Trophoblast cell (in vitro differentiated cells and primary cell): ENCODE results near the gene GNAS.
"Not testable (repeated sequence)": the region's sequence is repeated elsewhere in the genome, so short reads cannot be mapped to it uniquely, and the experiment has no call there.

Experiments used
- DNase-seq, 2 donors: peaks; one replicate each; pipeline ENCODE4 v3.0.0-alpha.2; 2016
- H2AFZ ChIP-seq: 2 replicates; pipeline ENCODE4 v1.6.1; 2013; ENCODE audit warnings: low read length, moderate library complexity, mild to moderate bottlenecking; ENCODE audit not compliant: insufficient read depth, poor library complexity
- H2AK5ac ChIP-seq: 2 replicates; pipeline ENCODE4 v1.6.1; 2013; ENCODE audit warnings: mild to moderate bottlenecking, low read length
- H2BK120ac ChIP-seq: 2 replicates; pipeline ENCODE4 v1.6.1; 2013; ENCODE audit warnings: low read length, mild to moderate bottlenecking, moderate library complexity; ENCODE audit not compliant: insufficient read depth, poor library complexity
- H2BK12ac ChIP-seq: 2 replicates; pipeline ENCODE4 v1.6.1; 2013; ENCODE audit warnings: mild to moderate bottlenecking, low read length, moderate library complexity
- H2BK5ac ChIP-seq: 2 replicates; pipeline ENCODE4 v1.6.1; 2013; ENCODE audit warnings: low read length, low read depth, moderate library complexity, mild to moderate bottlenecking; ENCODE audit not compliant: poor library complexity
- H3K14ac ChIP-seq: 2 replicates; pipeline ENCODE4 v1.6.1; 2013; ENCODE audit warnings: mild to moderate bottlenecking, low read length
- H3K18ac ChIP-seq: 2 replicates; pipeline ENCODE4 v1.6.1; 2013; ENCODE audit warnings: mild to moderate bottlenecking, low read length
- H3K23ac ChIP-seq: 2 replicates; pipeline ENCODE4 v1.6.1; 2013; ENCODE audit warnings: low read length
- H3K27ac ChIP-seq: 2 replicates; pipeline ENCODE4 v1.5.1; 2013; ENCODE audit warnings: low read depth, mild to moderate bottlenecking, inconsistent platforms, low read length, moderate library complexity
- H3K27me3 ChIP-seq: 2 replicates; pipeline ENCODE4 v1.6.1; 2013; ENCODE audit warnings: inconsistent platforms, mild to moderate bottlenecking, low read length, moderate library complexity; ENCODE audit not compliant: insufficient read depth
- H3K36me3 ChIP-seq, 2 experiments: 1 replicate in 1 of 2; 2 replicates in 1 of 2; pipeline ENCODE4 v1.6.1; 2013; ENCODE audit warnings: low read length in 2 of 2, mild to moderate bottlenecking in 2 of 2, moderate library complexity in 1 of 2; ENCODE audit not compliant: insufficient read depth in 2 of 2, control insufficient read depth in 1 of 2
- H3K4ac ChIP-seq: 2 replicates; pipeline ENCODE4 v1.6.1; 2013; ENCODE audit warnings: low read depth, mild to moderate bottlenecking, low read length, moderate library complexity
- H3K4me1 ChIP-seq, 2 experiments: 1 replicate in 1 of 2; 2 replicates in 1 of 2; pipeline ENCODE4 v1.6.1; 2013; ENCODE audit warnings: low read length in 2 of 2, mild to moderate bottlenecking in 2 of 2, moderate library complexity in 1 of 2; ENCODE audit not compliant: insufficient read depth in 2 of 2, control insufficient read depth in 1 of 2
- H3K4me2 ChIP-seq: 2 replicates; pipeline ENCODE4 v1.6.1; 2013; ENCODE audit warnings: inconsistent platforms, mild to moderate bottlenecking, low read length, moderate library complexity
- H3K4me3 ChIP-seq: 2 replicates; pipeline ENCODE4 v1.5.1; 2013; ENCODE audit warnings: mild to moderate bottlenecking, low read depth, low read length, inconsistent platforms
- H3K79me1 ChIP-seq: one replicate; pipeline ENCODE4 v1.6.1; 2013; ENCODE audit warnings: low read length
- H3K79me2 ChIP-seq: 2 replicates; pipeline ENCODE4 v1.6.1; 2013; ENCODE audit warnings: low read length, mild to moderate bottlenecking; ENCODE audit not compliant: control insufficient read depth, insufficient read depth, poor library complexity
- H3K9ac ChIP-seq: 2 replicates; pipeline ENCODE4 v1.6.1; 2013; ENCODE audit warnings: mild to moderate bottlenecking, low read length
- H3K9me3 ChIP-seq: 2 replicates; pipeline ENCODE4 v1.6.1; 2013; ENCODE audit warnings: low read depth, mild to moderate bottlenecking, control low read depth, inconsistent platforms, low read length; ENCODE audit not compliant: insufficient read depth
- H4K12ac ChIP-seq: 2 replicates; pipeline ENCODE4 v1.6.1; 2013; ENCODE audit warnings: low read depth, mild to moderate bottlenecking, low read length, moderate library complexity
- H4K8ac ChIP-seq: 2 replicates; pipeline ENCODE4 v1.6.1; 2013; ENCODE audit warnings: low read depth, mild to moderate bottlenecking, low read length, moderate library complexity
- H4K91ac ChIP-seq: one replicate; pipeline ENCODE4 v1.6.1; 2013; ENCODE audit warnings: low read depth, mild to moderate bottlenecking, low read length, moderate library complexity
- WGBS: extraction: QIAGEN DNeasy Blood & Tissue Kit; methylation state at CpG from one replicate; pipeline ENCODE4 v1.1.7; 2013; ENCODE audit warnings: missing lambda C conversion rate; ENCODE audit not compliant: insufficient read length, insufficient coverage; ENCODE audit errors: extremely low coverage; 5-methylcytosine and 5-hydroxymethylcytosine counted together

Gene GNAS

DNA sequence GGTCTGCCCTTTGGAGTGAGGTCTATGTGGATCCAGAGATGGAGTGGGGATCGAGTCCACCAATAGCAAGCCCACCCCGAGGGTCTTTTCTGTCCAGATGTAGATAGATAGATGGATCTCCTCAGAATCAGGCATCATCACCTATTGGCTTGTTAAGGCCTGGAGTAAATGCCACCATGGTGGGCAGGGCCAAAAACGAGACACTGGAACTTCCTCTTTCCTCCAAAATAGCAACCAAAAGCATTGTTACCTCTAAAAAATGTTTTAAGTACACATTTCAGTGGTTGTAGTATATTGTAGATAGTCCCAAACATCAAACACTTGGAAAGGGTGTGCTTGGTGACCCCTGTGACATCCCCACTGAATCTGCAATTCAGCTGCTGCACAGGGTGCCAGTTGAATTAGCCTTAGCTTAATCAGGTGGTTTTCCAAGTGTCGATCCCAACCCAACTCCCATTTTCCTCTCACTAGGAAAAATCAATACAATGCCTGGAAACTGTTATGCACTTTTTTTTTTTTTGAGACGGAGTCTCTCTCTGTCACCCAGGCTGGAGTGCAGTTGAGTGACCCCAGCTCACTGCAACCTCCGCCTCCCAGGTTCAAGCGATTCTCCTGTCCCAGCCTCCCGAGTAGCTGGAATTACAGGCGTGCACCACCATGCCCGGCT, 93.6 kb downstream of the GNAS start:
- Histone ChIP-seq H2BK5ac (no peak overlapping the region), H3K79me2 (no peaks in the 10 kb centered on the region), H3K4me2 (no peak overlapping the region), H3K9me3 (no peaks in the 10 kb centered on the region), H2BK120ac (no peak overlapping the region), H3K4me1 (peaks cover 4% of the 10 kb centered on the region in 2 experiments), H3K27me3 (no peaks in the 10 kb centered on the region), H3K79me1 (no peaks in the 10 kb centered on the region), H3K4ac (no peak overlapping the region), H3K14ac (no peak overlapping the region), H2BK12ac (no peak overlapping the region), H2AK5ac (no peak overlapping the region), H4K12ac (no peak overlapping the region), H4K91ac (no peak overlapping the region), H3K9ac (no peak overlapping the region), H4K8ac (no peak overlapping the region), H3K4me3 (no peak overlapping the region), H2AFZ (no peak overlapping the region), H3K18ac (no peak overlapping the region), H3K27ac (no peak overlapping the region), H3K36me3 (no peaks in the 10 kb centered on the region), H3K23ac (no peak overlapping the region)
- WGBS = no CpG with 5 or more reads among the region's 10 CpGs
- no peak for DNase-seq

DNA sequence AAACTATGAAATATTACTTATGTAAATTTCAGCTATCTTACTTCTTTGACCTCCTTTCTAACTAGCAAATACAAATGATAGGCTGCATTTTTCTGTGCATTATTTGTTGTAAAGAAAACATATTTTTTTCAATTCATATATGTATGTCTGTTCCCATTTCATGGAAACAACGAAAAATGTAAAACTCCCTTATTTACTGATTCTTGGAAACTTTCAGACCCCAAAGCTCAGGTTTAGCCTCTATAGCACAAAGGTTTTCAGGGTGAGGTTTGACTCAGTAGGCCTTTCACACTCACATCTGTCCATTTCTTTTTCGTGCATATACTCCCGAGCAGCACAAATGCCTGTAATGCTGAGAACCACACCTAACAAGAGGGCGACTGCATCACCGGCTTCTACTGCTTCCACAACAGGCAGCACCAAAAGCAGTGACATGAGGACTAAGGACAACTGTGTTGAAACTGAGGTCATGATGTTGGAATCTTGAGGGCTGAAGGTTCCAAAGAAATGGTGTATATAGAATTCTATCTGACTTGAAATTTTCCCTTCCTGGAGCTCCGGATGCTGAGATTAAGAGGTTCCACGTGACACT, 95.4 kb downstream of the GNAS start:
- not testable (repeated sequence) for H4K8ac ChIP-seq, H2BK5ac ChIP-seq, H3K14ac ChIP-seq, H2BK12ac ChIP-seq, H3K18ac ChIP-seq, H3K4me1 ChIP-seq, H3K9me3 ChIP-seq, DNase-seq, H3K79me2 ChIP-seq, H3K27ac ChIP-seq, H2BK120ac ChIP-seq, H3K36me3 ChIP-seq, H3K27me3 ChIP-seq, H3K4me2 ChIP-seq, H4K91ac ChIP-seq, H3K23ac ChIP-seq, H3K4me3 ChIP-seq, H2AK5ac ChIP-seq, H2AFZ ChIP-seq, H3K4ac ChIP-seq, H4K12ac ChIP-seq, H3K79me1 ChIP-seq, H3K9ac ChIP-seq
- WGBS = no CpG with 5 or more reads among the region's 7 CpGs

DNA sequence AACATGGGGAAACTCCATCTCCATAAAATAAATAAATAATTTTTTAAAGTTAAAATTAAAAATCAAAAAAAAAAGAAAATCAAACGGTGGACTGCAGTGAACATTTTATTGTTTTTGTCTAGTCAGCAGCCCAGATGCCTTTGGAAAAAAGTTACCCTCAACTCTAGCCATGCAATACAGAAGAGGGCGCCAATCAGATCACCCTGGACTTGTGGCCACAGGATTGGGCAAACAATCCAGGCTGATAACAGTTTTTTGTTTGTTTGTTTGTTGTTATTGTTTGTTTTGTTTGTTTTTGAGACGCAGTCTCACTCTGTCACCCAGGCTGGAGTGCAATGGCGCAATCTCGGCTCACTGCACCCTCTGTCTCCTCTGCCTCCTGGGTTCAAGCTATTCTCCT, 98.1 kb downstream of the GNAS start:
- H4K91ac ChIP-seq = no peak overlapping the region
- no peak overlapping the region for H2AFZ ChIP-seq
- H3K4me3 ChIP-seq = no peak overlapping the region
- no peaks in the 10 kb centered on the region for H3K36me3 ChIP-seq
- no peak overlapping the region for H2BK120ac ChIP-seq
- H2BK5ac ChIP-seq = no peak overlapping the region
- H3K23ac ChIP-seq = no peak overlapping the region
- H4K8ac ChIP-seq = no peak overlapping the region
- no peak overlapping the region for H2AK5ac ChIP-seq
- no peaks in the 10 kb centered on the region for H3K27me3 ChIP-seq
- WGBS = no CpG with 5 or more reads among the region's 5 CpGs
- no peak overlapping the region for H3K9ac ChIP-seq
- H3K18ac ChIP-seq = no peak overlapping the region
- H3K4me2 ChIP-seq = no peak overlapping the region
- H3K4me1 ChIP-seq = no peaks in the 10 kb centered on the region
- no peaks in the 10 kb centered on the region for H3K79me2 ChIP-seq
- H3K79me1 ChIP-seq = no peaks in the 10 kb centered on the region
- no peak overlapping the region for H3K14ac ChIP-seq
- no peak overlapping the region for H2BK12ac ChIP-seq
- DNase-seq = no peak
- no peak overlapping the region for H4K12ac ChIP-seq
- no peak overlapping the region for H3K27ac ChIP-seq
- no peaks in the 10 kb centered on the region for H3K9me3 ChIP-seq
- H3K4ac ChIP-seq = no peak overlapping the region

DNA sequence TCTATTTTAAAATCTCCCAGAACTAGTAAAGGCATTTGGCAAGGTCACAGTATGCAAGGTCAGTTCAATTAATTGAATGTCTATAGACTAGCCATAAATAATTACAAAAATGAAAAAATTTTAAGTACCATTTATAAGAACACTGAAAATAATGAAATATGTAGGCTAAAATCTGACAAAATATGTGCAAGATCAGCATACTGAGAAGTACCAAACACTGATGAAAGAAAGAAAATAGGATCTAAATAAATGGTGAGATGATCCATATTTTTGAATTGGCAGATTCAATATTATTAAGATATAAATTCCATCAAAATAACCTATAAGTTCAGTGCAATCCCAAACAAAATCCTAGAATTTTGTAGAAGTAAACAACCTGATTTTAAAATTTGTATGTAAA, 100.5 kb downstream of the GNAS start:
- Histone ChIP-seq H2AK5ac (no peak overlapping the region), H2BK12ac (no peak overlapping the region), H3K23ac (no peak overlapping the region), H3K4me1 (no peaks in the 10 kb centered on the region), H3K4me2 (no peak overlapping the region), H3K9ac (no peak overlapping the region), H3K79me2 (no peaks in the 10 kb centered on the region), H3K14ac (no peak overlapping the region), H3K4me3 (no peak overlapping the region), H3K79me1 (no peaks in the 10 kb centered on the region), H3K18ac (no peak overlapping the region), H3K27me3 (no peaks in the 10 kb centered on the region), H2AFZ (no peak overlapping the region), H3K9me3 (no peaks in the 10 kb centered on the region), H3K36me3 (no peaks in the 10 kb centered on the region), H4K12ac (no peak overlapping the region), H2BK5ac (no peak overlapping the region), H4K91ac (no peak overlapping the region), H2BK120ac (no peak overlapping the region), H3K4ac (no peak overlapping the region), H4K8ac (no peak overlapping the region), H3K27ac (no peak overlapping the region)
- no peak for DNase-seq
